Smooth muscle cell (in vitro differentiated cells): ENCODE measurements around the gene ENOX1. TPM values are rescaled to one million over a fixed set of nuclear protein-coding genes. Genes with fewer than 3 reads are reported as not detected.
A peak's percentile ranks its signal among the peaks of the same experiment; 100 is the strongest.

Experiments used
- DNase-seq: peaks from one replicate; lab custom pipeline; 2025; ENCODE audit not compliant: unreplicated experiment; lab: John Stamatoyannopoulos, UW
- H2AFZ ChIP-seq: fragments of 200-600 bp; sonication (generic); 2 replicates; pipeline ENCODE4 v1.6.0; 2016; ENCODE audit warnings: antibody characterized with exemption, low read depth, mild to moderate bottlenecking
- H3F3A ChIP-seq: fragments of 200-600 bp; sonication (generic); 2 replicates; pipeline ENCODE4 v1.6.0; 2017; ENCODE audit warnings: antibody characterized with exemption, low read depth
- H3K27ac ChIP-seq: fragments of 200-600 bp; sonication (generic); 2 replicates; pipeline ENCODE4 v1.5.1; 2016; ENCODE audit warnings: low read depth, mild to moderate bottlenecking
- H3K27me3 ChIP-seq: fragments of 200-600 bp; sonication (generic); 2 replicates; pipeline ENCODE4 v1.6.1; 2016; ENCODE audit warnings: low read depth, mild to moderate bottlenecking
- H3K36me3 ChIP-seq: fragments of 200-600 bp; sonication (generic); 2 replicates; pipeline ENCODE4 v1.5.1; 2016; ENCODE audit warnings: low read depth
- H3K4me1 ChIP-seq: fragments of 200-600 bp; sonication (generic); 2 replicates; pipeline ENCODE4 v1.5.1; 2016; ENCODE audit warnings: low read depth
- H3K4me2 ChIP-seq: fragments of 200-600 bp; sonication (generic); 2 replicates; pipeline ENCODE4 v1.6.0; 2016; ENCODE audit warnings: mild to moderate bottlenecking
- H3K4me3 ChIP-seq: fragments of 200-600 bp; sonication (generic); 2 replicates; pipeline ENCODE4 v1.5.1; 2016; ENCODE audit warnings: mild to moderate bottlenecking
- H3K79me2 ChIP-seq: fragments of 200-600 bp; sonication (generic); 2 replicates; pipeline ENCODE4 v1.6.0; 2016; ENCODE audit warnings: low read depth, mild to moderate bottlenecking
- H3K9ac ChIP-seq: fragments of 200-600 bp; sonication (generic); 2 replicates; pipeline ENCODE4 v1.6.0; 2016; ENCODE audit warnings: low read depth
- H3K9me3 ChIP-seq: fragments of 200-600 bp; sonication (generic); replicated peaks from 2 replicates; pipeline ENCODE4 v1.5.1; 2016; ENCODE audit warnings: low read depth
- H4K20me1 ChIP-seq: fragments of 200-600 bp; sonication (generic); 2 replicates; pipeline ENCODE4 v1.6.0; 2016; ENCODE audit warnings: low read depth
- WGBS: methylation state at CpG from one replicate; pipeline ENCODE4 v1.1.7; 2016; ENCODE audit warnings: low lambda C conversion rate; 5-methylcytosine and 5-hydroxymethylcytosine counted together
- polyA plus RNA-seq: library from polyadenylated mRNA; unstranded; fragments of >200 nt; fragmentation: Nextera tagmentation; extraction: Ambion mirVana; gene quantifications from 2 replicates; pipeline ENCODE4 v1.2.1, GENCODE V29; 2016
- total RNA-seq: library from RNA; depleted of rRNA; stranded (reverse); fragments of >200 nt; gene quantifications from 2 replicates; pipeline ENCODE4 v1.2.3, GENCODE V29; 2014
- TF ChIP-seq, protein P1 (sequence below): fragments of 200-600 bp; sonication (generic); IDR thresholded peaks from 2 replicates; pipeline ENCODE4 v1.5.1; 2017; ENCODE audit warnings: borderline replicate concordance, mild to moderate bottlenecking, antibody characterized with exemption; ENCODE audit not compliant: insufficient read depth, poor library complexity, severe bottlenecking

ENOX1 gene
- total and polyA plus RNA-seq, 2 experiments from 2014 or later, result 1.9 to 2.6 TPM

DNA sequence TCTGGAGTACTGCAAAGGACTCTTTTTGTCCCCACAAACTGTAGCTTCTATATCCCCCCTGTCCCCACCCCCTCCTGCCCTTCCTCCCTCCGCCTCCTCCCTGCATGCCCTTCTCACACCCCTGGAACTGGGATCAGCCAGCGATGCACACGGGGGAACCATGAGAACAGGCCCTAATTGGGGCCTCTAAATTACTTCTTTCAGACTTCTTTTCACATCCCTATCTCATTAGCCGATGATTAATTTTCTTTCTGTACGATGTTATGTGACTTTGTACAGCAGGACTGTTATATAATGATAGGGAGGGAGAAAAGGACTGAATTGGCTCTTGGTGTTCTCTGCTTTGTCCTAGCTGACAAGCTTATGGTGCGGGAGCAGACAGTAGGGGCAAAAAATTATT is 415.9 kb downstream of the ENOX1 start:
- Histone ChIP-seq H2AFZ (no peak overlapping the region), H3K4me3 (no peak overlapping the region), H3K27ac (no peak overlapping the region), H3K79me2 (no peaks in the 10 kb centered on the region), H3K9me3 (no peaks in the 10 kb centered on the region), H3K4me2 (no peak overlapping the region), H3F3A (peaks cover 9% of the 10 kb centered on the region), H3K4me1 (no peaks in the 10 kb centered on the region), H4K20me1 (no peaks in the 10 kb centered on the region), H3K36me3 (no peaks in the 10 kb centered on the region), H3K9ac (no peak overlapping the region), H3K27me3 (no peaks in the 10 kb centered on the region)
- 91% methylated on average over 6 of the region's 6 CpGs for WGBS
- DNase-seq, result no peak
- TF ChIP-seq, protein P1, sequence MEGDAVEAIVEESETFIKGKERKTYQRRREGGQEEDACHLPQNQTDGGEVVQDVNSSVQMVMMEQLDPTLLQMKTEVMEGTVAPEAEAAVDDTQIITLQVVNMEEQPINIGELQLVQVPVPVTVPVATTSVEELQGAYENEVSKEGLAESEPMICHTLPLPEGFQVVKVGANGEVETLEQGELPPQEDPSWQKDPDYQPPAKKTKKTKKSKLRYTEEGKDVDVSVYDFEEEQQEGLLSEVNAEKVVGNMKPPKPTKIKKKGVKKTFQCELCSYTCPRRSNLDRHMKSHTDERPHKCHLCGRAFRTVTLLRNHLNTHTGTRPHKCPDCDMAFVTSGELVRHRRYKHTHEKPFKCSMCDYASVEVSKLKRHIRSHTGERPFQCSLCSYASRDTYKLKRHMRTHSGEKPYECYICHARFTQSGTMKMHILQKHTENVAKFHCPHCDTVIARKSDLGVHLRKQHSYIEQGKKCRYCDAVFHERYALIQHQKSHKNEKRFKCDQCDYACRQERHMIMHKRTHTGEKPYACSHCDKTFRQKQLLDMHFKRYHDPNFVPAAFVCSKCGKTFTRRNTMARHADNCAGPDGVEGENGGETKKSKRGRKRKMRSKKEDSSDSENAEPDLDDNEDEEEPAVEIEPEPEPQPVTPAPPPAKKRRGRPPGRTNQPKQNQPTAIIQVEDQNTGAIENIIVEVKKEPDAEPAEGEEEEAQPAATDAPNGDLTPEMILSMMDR, result no peak

DNA sequence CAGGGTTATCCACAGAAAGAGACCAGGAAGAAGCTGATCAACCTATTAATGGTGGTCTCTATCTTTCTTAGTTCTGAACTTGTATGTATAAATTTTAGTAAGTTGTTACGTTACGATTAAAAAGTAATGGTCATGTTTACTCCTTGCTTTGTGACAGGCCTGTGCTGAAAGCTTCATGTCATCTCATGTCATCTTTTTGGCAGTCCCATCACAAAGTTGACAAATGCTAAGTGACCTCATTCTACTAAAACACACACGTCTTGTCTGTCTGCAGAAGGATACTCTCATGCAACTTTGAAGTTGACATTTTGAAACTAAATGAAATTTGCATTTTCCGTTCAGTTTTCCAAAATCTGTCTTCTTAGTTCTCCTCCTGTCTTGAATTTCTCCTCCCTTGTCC is 417.5 kb downstream of the ENOX1 start:
- H3F3A ChIP-seq, result peaks cover 3% of the 10 kb centered on the region
- peaks cover 4% of the 10 kb centered on the region for H3K4me1 ChIP-seq
- TF ChIP-seq, protein P1, result no peak
- no peak overlapping the region for H3K4me3 ChIP-seq
- H3K4me2 ChIP-seq, result no peak overlapping the region
- H3K9me3 ChIP-seq, result no peaks in the 10 kb centered on the region
- 72% methylated on average over 4 of the region's 4 CpGs for WGBS
- no peak overlapping the region for H2AFZ ChIP-seq
- no peaks in the 10 kb centered on the region for H3K36me3 ChIP-seq
- no peak overlapping the region for H3K9ac ChIP-seq
- H3K27me3 ChIP-seq, result no peaks in the 10 kb centered on the region
- DNase-seq, result no peak
- no peak overlapping the region for H3K27ac ChIP-seq
- no peaks in the 10 kb centered on the region for H3K79me2 ChIP-seq
- H4K20me1 ChIP-seq, result no peaks in the 10 kb centered on the region

DNA sequence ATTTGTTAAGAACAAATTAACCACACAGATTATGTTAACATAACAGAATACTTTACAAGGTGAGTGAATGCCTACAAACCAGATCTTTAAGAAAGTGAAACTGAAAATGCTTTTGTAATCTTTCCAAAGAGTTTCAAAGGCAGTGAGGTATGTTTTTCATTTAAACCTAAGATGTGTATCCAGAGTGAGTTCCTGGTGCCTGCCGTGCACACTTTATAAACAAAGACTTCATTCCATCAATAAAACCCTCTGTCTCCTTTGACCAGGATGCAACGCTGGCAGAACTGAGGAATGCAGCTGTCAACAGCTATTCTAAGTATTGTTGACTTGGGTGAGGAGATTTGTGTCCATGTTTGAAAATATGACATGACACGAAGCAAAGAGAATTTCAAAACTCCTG is 418.8 kb downstream of the ENOX1 start:
- Histone ChIP-seq H3K27ac (no peak overlapping the region), H4K20me1 (no peaks in the 10 kb centered on the region), H2AFZ (peak overlapping the region; percentile 57), H3K36me3 (no peaks in the 10 kb centered on the region), H3K4me1 (peaks cover 15% of the 10 kb centered on the region), H3K4me3 (peak overlapping the region; percentile 17), H3K9me3 (no peaks in the 10 kb centered on the region), H3K27me3 (no peaks in the 10 kb centered on the region), H3K79me2 (no peaks in the 10 kb centered on the region), H3F3A (peaks cover 8% of the 10 kb centered on the region), H3K4me2 (peak overlapping the region; percentile 49), H3K9ac (no peak overlapping the region)
- 32% methylated on average over 3 of the region's 3 CpGs for WGBS
- TF ChIP-seq, protein P1, result no peak
- DNase-seq, result no peak

DNA sequence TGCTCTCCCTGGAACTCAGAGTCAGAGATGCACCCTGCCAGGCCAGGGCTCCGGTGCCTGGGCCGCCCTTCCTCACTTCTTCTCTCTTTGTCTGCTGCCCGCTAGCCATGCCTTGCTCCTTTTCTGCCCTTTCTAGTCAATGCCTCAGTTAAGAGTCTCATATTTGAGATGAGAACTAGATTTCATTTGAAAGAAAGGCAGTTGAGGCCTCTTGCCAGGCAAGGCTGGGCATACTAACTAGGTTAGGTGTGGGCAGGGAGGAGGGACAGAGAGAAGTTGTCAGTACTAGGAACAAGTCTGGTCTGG is 421.8 kb downstream of the ENOX1 start:
- no peaks in the 10 kb centered on the region for H3K79me2 ChIP-seq
- peak overlapping the region; percentile 98 for H3K27ac ChIP-seq
- H4K20me1 ChIP-seq, result no peaks in the 10 kb centered on the region
- peaks cover 15% of the 10 kb centered on the region for H3F3A ChIP-seq
- 57% methylated on average over 3 of the region's 3 CpGs for WGBS
- H3K4me3 ChIP-seq, result no peak overlapping the region
- H3K36me3 ChIP-seq, result no peaks in the 10 kb centered on the region
- H3K9me3 ChIP-seq, result no peaks in the 10 kb centered on the region
- peaks cover 32% of the 10 kb centered on the region for H3K4me1 ChIP-seq
- H3K27me3 ChIP-seq, result no peaks in the 10 kb centered on the region
- H2AFZ ChIP-seq, result no peak overlapping the region
- DNase-seq, result no peak
- TF ChIP-seq, protein P1, result no peak
- H3K9ac ChIP-seq, result no peak overlapping the region
- H3K4me2 ChIP-seq, result peak overlapping the region; percentile 19
